Sciatic nerve (tissue), 2 donors: ENCODE data around the gene CAPZA1. TPM values are rescaled to one million over a fixed set of nuclear protein-coding genes. Genes with fewer than 3 reads are reported as not detected.

Experiments used
- ATAC-seq: fragments of 200-7000 bp; cut with Tn5 transposase; one replicate; pipeline ENCODE4 v1.9.1; 2020; ENCODE audit warnings: mild to moderate bottlenecking, moderate library complexity
- DNase-seq: peaks from one replicate; pipeline ENCODE4 v3.0.0-alpha.2; 2020; ENCODE audit warnings: low spot score
- intact Hi-C: fragments of 100-400 bp; cut with DNase I; formaldehyde crosslinking; loops from one replicate; pipeline ENCODE4 v1.14.2; 2022
- total RNA-seq: library from RNA; stranded (reverse); fragmentation: NEBNext Ultra II Directional; extraction: Animal tissue kit (Norgen Biotek cat#: 25700); gene quantifications from one replicate; pipeline ENCODE4 v1.2.1, GENCODE V29; 2021
- donor health status: DM: no; HTN: no; CAD: no.
- donor health status: DM: no; HTN: no; CAD: no.

The CAPZA1 gene
- total RNA-seq, 1 donor from 2014 or later = 108 TPM

DNA sequence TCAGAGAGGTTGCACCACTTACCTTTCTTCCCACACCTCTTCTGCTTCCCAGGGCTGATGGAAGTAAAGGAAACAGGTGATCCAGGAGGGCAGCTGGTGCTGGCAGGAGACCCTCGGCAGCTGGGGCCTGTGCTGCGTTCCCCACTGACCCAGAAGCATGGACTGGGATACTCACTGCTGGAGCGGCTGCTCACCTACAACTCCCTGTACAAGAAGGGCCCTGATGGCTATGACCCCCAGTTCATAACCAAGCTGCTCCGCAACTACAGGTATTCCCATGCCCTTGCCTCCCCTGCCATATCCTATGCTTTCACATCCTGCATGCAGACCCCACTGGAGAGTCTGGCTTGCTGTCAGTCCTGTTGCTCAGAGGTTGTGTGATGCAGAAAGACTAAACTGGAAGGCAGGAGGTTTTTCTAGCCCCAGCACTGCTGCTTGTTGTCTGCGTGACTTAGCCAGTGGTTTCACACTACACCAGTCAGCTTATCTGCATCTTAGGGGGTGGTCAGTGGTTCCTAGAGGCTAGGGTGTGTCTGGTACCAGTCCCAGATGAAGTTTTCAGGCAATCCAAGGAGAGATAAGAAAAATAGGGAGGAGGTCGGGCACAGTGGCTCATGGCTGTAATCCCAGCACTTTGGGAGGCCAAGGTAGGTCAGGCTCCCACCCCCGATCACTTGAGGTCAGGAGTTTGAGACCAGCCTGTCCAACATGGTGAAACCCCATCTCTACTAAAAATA, 77.1 kb downstream of the CAPZA1 start:
- no peak for DNase-seq

DNA sequence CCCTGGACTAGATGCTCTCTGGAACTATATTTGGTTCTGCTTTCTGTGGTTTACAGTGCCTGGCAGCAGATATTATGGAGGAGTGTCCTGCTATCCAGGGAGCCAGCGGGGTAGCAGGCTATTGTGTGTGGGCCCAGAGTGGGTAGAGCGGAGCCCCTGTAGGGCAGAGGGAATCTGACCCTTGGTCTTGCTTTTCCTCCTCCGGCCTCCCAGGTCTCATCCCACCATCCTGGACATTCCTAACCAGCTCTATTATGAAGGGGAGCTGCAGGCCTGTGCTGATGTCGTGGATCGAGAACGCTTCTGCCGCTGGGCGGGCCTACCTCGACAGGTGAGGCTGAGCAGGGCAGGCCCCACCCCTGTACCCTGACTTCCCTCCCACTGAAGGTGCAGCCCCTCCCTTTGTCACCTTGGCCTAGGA, 78.2 kb downstream of the CAPZA1 start:
- intact Hi-C loops = no loop called here
- ATAC-seq = no peak
- DNase-seq = no peak

More for the DNA sequence above, 77.1 kb downstream of the CAPZA1 start:
- ATAC-seq = no peak
- intact Hi-C loops = no loop called here

DNA sequence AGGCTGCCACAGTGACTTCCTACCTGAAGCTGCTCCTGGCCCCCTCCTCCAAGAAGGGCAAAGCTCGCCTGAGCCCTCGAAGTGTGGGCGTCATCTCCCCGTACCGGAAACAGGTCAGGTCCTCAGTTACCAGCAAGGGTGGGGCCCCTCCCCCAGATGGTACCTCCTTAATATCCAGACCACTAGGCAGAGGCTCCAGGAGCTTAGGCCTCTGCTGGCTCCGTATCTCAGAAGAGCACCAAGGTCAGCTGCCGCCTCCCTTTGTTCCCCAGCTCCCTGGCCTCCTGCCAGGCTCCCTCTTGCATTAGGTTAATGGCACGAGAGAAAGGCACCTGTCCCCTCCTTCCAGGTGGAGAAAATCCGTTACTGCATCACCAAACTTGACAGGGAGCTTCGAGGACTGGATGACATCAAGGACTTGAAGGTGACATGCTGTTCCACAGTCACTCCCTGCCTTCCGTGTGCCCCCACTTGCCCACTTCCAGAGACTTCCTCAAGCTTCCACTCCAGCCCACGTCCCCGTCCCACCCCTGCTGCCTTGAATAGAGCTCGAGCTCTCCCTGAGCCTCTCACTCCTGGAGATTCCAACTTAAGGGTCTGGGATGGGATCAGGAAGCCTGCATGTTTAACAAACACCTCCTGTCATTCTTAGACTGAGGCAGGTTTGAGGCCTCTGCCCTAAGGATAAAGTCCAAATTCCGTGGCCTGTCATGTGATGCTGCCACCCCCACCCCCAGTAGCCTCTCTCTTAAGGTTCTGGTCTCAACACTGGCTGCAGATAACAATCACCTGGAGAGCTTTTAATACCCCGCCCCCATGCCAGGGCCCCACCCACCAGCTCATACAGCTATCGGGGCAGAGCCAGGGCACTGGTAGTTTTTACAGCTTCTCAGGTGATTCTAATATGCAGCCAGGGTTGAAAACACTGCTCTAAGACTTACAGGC, 79.0 kb downstream of the CAPZA1 start:
- ATAC-seq (no peak), DNase-seq (peak; percentile 70)
- intact Hi-C loops = no loop called here

DNA sequence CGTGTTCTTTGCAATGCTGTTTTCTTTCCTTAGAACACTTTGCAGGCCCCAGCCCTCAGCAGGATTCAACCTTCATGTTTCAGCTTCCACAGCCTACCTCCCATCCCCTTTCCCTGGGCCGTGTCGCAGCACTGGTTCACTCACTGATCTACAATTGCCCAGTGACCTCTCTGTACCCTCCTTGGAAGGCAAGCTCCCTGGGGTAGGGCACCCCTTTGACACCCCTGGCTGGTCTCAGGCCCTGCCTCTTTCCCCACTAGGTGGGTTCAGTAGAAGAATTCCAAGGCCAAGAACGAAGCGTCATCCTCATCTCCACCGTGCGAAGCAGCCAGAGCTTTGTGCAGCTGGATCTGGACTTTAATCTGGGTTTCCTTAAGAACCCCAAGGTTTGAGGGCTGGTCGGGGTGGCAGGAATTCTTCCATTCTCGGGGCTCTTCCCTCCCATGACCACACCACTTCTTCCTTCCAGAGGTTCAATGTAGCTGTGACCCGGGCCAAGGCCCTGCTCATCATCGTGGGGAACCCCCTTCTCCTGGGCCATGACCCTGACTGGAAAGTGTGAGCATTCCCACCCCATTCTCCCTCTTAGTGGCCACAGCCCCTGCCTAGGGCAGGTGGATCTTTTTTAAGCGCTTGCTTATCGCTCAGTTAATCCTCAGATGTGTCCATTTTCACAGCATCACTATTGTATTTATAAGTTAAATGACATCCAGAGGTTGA, 80.0 kb downstream of the CAPZA1 start:
- no peak for ATAC-seq
- no peak for DNase-seq
- intact Hi-C loops = loop anchor here (10.0 kb wide), 1 partner anchor 315 kb away; no protein-coding TSS in a partner anchor

DNA sequence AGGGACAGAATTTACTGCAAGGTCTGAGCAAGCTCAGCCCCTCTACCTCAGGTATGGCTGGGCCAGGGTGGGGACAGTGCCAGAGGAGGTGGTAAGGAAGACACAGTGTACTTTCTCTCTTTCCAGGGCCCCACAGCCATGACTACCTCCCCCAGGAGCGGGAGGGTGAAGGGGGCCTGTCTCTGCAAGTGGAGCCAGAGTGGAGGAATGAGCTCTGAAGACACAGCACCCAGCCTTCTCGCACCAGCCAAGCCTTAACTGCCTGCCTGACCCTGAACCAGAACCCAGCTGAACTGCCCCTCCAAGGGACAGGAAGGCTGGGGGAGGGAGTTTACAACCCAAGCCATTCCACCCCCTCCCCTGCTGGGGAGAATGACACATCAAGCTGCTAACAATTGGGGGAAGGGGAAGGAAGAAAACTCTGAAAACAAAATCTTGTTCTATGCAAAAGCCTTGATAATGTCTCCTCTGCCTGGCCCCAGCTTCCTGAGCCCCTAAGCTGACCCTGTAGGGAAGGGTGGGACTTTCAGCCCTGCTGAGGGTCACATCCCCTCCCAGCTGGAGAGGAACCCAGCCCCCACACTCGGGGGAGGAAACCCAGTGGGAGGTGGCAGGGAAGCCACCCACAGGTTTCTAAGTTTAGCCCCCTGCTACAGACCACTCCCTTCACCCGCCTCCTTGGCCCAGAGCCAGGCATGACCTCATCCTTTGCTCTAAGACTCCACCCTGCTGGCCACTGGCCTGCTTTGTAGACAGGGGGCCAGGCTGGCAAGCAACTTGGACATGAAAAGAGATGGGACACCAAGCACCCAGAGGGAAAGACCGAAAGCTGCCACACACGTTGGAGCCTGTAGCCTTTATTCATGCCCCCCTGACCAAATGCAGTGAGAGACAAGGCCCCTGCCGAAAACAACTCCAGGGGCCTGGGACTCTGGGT, 80.9 kb downstream of the CAPZA1 start:
- ATAC-seq = peak; percentile 88
- intact Hi-C loops = loop anchor here (10.0 kb wide), 1 partner anchor 316 kb away; no protein-coding TSS in a partner anchor
- DNase-seq = peak; percentile 99

DNA sequence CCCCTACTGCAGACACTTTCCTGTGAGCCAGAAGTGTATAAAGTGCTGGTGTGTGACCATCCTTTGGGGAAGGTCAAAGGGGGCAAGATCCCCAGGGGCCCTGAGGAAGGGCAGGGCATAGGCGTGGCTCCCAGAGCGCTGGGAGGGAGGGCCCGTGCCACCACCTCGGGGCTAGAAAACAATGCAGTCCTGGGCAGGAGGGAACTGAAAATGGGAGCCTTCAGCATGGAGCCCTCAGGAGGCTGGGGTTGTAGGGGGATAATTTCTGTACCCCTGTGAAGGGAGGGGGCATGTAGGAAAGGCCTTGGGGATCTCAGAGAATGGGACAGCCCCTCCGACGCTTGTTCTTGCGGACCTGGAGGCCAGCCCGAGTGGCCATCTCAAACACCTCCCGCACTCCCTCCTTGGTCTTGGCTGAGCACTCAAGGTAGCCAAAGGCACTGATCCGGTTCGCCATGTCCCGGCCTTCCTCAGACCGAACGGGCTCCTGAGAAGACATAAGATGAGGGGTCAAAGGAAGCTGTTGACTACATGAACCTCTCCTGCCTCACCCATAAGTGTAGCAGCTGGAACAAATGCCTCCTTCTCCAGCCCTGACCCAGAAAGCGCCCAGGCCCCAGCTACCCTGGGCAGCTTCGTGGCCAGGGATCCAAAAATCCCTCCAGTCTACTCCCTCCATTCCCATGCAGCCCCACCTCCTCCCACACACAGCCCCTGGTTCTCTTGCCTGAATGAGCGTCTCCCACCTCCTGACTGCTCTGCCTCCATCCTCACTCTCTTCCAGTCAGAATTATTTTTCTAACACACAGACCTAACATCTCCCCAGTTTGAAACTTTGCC, 81.8 kb downstream of the CAPZA1 start:
- DNase-seq = peak; percentile 68
- intact Hi-C loops = loop anchor here (10.0 kb wide), 1 partner anchor 317 kb away; no protein-coding TSS in a partner anchor
- no peak for ATAC-seq

DNA sequence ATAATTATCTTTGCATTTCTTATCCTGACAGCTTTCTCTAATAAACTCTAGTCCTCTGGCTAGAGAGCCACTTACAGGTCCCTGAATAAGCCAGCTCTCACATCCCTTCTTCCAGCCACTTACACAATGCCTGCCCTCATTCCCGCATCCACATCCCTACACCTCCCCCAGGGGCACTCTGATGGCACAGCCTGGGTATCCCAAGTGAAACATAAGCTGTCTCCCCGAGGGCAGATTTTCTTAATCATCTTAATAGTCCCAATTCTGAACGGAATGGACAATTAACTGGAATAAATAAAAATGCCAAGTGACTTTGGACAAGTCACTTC, 82.4 kb downstream of the CAPZA1 start:
- DNase-seq (no peak), ATAC-seq (no peak)
- intact Hi-C loops = loop anchor here (10.0 kb wide), 1 partner anchor 317 kb away; no protein-coding TSS in a partner anchor

DNA sequence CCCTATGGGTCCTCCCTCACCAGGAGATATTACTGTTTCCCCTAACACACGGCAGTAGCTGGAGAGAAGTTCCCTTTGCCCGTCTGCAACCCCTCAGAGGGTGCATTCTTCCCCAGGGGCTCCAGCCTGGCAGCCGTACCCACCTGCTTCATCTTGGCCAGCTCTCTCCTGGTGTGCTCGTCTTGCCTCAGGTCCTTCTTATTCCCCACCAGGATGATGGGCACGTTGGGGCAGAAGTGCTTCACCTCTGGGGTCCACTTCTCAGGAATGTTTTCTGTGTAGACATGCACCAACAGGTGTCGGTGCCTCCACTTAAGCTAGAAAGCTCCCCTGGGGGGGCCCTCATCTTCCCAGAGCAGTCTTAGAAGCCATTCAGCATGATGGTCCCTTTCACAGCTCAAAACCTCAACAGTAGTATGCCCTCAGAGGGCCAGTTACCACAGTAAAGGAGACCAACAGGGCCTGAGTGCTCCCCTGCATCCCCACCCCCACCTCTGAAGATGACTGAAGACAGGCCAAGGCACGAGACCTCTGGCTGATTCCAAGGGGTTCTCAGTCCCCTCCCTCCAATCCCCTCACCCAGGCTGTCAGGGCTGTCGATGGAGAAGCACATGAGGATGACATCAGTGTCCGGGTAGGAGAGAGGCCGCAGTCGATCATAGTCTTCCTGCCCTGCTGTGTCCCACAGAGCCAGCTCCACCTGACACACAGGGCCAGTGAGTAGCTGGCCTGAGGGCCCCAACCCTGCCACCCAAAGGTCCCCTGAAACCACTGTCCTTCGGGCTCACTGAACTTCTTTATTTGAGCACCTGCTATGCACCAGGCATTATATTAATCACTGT, 83.0 kb downstream of the CAPZA1 start:
- DNase-seq = no peak
- no peak for ATAC-seq
- intact Hi-C loops = loop anchor here (10.0 kb wide), 1 partner anchor 318 kb away; no protein-coding TSS in a partner anchor

DNA sequence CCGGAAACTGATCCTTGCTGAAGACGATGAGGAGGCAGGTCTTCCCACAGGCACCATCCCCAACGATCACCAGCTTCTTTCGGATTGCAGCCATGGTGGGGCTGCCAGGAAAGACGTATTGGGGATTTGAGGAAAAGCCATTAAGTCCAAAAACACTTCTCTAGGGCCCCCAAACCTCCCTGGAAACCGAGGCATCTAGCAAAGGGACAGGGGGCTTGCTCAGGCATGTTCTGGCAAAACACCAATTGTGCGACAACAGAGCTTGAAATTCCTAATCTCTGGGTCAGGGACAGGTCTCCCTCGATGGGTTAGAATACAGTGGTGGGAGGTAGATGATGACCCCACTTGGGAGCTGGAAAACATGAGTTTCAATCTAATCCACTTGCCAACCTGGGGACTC, 84.1 kb downstream of the CAPZA1 start:
- intact Hi-C loops = loop anchor here (10.0 kb wide), 1 partner anchor 319 kb away; no protein-coding TSS in a partner anchor
- DNase-seq = no peak
- no peak for ATAC-seq

DNA sequence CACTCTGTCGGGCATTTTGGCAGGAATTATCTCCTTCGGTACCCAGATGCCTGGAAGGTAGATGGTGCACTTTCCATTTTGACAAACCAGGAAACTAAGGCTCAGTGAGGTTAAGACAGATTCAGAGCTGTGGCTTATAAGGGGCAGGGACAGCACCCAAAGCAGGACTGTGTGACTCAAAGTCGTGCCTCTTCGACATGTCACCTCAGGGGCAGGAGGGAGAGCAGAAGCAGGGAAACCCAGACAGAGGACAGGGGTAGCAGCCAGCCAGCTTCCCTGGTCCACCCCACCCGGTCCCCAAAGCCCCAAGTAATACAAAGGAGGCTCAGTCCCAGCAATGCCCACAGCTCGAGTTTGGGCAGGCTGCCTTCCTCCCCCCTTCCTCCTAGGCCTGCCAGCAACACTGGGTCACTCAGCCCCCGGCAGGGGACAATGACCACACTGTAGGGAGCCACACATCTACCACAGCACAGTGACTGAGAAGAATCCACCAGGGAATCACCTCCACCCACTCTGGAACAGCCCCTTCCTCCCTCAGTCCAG, 84.8 kb downstream of the CAPZA1 start:
- ATAC-seq (peak; percentile 7), DNase-seq (peak; percentile 80)
- intact Hi-C loops = loop anchor here (10.0 kb wide), 1 partner anchor 320 kb away; no protein-coding TSS in a partner anchor

DNA sequence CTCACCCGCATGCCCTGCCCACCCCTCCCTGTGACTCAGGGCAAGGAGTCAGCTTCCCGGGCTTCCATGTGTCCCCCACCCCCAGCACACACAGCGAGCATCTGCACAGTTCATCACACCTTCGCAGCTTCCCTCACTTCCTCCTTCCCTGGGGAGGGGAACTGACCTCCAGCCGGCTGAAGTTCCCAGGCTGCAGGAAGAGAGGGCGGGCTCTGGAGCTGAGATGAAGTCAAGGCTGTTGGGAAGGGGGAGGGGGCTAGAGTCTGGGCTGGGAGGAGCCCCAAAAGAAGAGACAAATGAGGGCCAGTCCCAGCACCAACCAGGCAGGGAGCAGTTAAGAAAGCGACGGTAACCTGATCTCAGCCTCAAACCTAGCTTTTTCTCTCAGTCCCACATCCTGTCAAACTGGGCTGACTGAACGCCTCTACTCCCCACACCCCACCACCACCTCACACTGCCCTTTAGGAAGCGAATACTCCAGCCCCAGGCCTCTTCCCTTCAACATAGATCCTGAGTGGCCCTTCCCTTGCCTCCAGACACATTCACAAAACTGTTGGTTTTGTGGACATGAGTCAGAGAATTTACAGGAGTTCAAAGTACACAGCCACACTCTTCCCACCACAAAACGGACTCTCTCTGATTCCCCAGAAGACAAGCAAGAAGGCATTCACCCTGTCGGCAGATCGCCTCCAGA, 85.4 kb downstream of the CAPZA1 start:
- intact Hi-C loops = loop anchor here (5.0 to 10.0 kb wide), 2 partner anchors 88 to 320 kb away; partner anchors contain the start of genes CAPZA1 and ST7L
- ATAC-seq (peak; percentile 81), DNase-seq (peak; percentile 91)

DNA sequence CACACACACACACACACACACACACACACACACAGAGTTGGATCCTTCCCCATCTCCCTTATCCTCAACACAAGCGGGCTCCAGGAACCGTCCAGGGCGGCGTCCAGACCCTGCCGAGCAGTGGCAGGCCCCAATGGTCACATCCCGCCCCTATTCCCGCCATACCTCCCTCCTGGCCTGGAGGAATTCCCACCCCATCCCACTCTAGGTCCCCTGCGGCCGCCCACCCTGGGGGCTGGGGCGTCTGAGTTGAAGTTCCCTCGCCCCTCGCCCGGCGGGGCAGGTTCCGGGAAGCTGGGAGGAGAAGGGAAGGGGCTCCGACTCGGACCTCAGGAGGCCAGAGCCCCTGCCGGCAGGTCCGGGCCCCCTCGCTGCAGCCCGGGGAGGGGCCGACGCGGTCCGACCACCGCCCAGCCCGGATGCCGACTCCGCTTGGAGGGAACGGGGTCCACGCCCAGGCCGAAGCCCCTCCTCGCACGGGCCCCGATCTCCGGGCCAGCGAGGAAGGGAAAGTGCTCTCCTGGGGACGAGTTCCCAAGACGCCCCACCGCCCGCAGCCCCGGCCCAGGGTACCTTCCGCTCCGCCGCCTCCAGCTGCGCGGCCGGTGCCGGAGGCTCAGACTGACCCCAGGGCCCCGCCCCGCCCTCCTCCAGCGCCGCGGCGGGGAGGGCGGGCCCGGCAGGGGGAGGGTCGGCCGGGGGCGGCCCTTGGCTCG, 87.0 kb downstream of the CAPZA1 start, which contains the start of gene RHOC:
RHOC (minus strand) TSS at position 623 of the 716 bp plus-strand sequence. CDS start 3,328 bp downstream, outside the sequence.
- peak; percentile 63 for ATAC-seq
- intact Hi-C loops = loop anchor here (5.0 to 10.0 kb wide), 2 partner anchors 89 to 322 kb away; partner anchors contain the start of genes CAPZA1 and ST7L
- peak; percentile 87 for DNase-seq

DNA sequence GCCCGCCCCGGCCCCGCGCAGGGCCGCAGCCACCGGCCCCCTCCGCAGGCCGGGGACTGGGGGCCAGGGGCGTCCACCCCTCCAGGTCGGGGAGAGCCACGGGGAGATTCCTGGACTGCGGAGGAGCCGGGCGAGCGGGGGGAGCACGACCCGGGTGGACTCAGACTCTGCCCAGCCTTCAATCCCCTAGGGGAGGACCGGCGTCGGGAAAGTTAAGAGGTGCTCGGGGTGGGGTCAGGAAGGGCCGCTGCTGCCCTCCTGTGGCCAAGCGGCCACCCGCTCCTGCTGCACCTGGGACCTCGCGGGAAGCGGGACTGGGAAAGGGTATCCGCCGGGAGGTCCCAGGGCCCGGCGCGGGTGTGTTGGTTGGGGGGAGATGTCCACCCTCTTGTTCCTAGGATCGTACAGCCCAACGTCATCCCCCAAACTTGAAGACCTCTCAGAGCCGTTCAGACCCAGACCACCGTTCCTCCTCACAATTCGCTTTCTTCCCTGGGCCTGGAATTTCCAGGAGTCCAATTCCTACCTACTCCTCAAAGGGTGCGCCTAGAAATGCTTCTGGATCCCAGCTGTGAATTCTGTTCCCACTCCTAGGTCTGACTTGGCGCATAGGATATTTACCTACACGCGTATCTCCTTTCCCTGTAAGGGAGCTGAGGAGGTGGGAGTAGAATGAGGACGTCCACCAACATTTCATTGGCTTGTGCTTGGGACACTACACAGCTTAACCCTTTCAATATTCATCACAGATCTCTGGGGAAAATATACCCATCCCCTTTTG, 87.8 kb downstream of the CAPZA1 start:
- DNase-seq (peak; percentile 92), ATAC-seq (peak; percentile 74)
- intact Hi-C loops = loop anchor here (5.0 to 10.0 kb wide), 2 partner anchors 90 to 323 kb away; partner anchors contain the start of genes CAPZA1 and ST7L
